Gastroesophageal sphincter (tissue), 3 donors: ENCODE data around the gene NNAT.

Experiments
- CTCF ChIP-seq, 4 experiments: fragments of 200-600 bp in 2 of 4; fragments of 450-650 bp in 2 of 4; sonication (generic) in 1 of 4; IDR thresholded peaks; one replicate each; pipeline ENCODE4 v1.5.1; 2017 to 2019; ENCODE audit warnings: antibody characterized with exemption in 4 of 4, mild to moderate bottlenecking in 2 of 4, moderate library complexity in 2 of 4
- POLR2A ChIP-seq, 2 donors: fragments of 450-650 bp; IDR thresholded peaks; one replicate each; pipeline ENCODE4 v1.6.1; 2017; ENCODE audit warnings: antibody characterized with exemption in 2 of 2, mild to moderate bottlenecking in 2 of 2, moderate library complexity in 1 of 2

DNA sequence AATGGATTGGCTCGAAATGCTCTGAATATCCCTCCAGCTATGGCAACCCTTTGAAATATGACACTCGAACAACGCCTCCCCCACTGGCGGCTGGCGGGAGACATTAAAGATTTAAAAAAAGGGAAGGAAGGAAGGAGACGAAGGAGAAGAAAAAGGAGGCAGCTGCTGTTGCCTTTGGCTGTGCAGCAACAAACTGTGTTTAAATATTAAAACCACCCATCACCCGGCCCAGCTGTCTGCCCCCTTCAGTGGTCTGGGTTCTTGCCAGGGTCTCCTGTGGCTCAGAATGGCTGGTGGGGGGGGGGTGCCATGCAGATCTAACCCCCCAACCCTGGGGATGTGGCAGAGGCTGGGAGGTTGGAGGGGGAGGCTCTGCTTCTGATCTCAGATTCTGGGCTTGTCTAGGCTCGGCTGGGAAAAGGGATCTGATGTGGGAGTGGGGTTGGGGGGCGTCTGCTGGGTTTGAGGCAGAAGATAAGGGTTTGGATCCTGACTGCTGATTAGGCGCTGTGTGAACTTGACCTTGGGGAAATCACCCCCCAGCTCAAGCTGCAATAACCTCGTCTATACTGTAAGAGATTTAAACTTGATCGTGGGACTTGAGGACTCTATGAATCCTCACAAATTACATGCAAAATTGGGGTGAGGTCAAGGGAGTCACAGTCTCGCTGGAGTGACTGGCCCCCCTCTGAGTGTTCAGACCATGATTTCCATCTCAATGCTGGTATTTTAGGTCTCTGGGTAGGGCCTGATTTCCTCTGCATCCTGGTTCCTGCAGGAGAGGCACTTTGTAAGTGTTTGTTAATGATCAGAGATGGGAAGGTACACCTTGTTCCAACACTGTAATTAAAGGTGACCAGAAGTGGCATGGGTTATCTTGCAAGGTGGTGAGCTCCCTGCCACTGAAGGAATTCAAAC is 46.9 kb downstream of the NNAT start:
- TF ChIP-seq CTCF (IDR thresholded peaks at IDR 0.05), result no peak
- TF ChIP-seq POLR2A (IDR thresholded peaks at IDR 0.05), result no peak
